Endothelial cell of umbilical vein (primary cell): Measurements from ENCODE around the gene MED19.
"Not testable (repeated sequence)": the region's sequence is repeated elsewhere in the genome, so short reads cannot be mapped to it uniquely, and the experiment has no call there.

ENCODE experiments used
- CTCF ChIP-seq, 2 donors: IDR thresholded peaks; 1 replicate in 1 of 2; 2 replicates in 1 of 2; pipeline ENCODE4 v1.5.1; 2011; ENCODE audit warnings: low read length in 2 of 2, mild to moderate bottlenecking in 2 of 2, moderate library complexity in 2 of 2, control low read depth in 1 of 2, inconsistent platforms in 1 of 2, low read depth in 1 of 2; ENCODE audit not compliant: insufficient read depth in 1 of 2; ENCODE audit errors: extremely low read depth in 1 of 2
- FOS ChIP-seq: IDR thresholded peaks from 2 replicates; pipeline ENCODE4 v1.6.1; 2011; ENCODE audit warnings: mild to moderate bottlenecking, low read length, moderate library complexity, borderline replicate concordance; ENCODE audit not compliant: insufficient read depth
- JUN ChIP-seq: IDR thresholded peaks from 2 replicates; pipeline ENCODE4 v1.6.1; 2011; ENCODE audit warnings: borderline replicate concordance, low read depth; ENCODE audit not compliant: insufficient read length, insufficient read depth
- MYC ChIP-seq: IDR thresholded peaks from one replicate; pipeline ENCODE4 v1.6.1; 2011; ENCODE audit warnings: mild to moderate bottlenecking, low read depth, low read length
- POLR2A ChIP-seq: IDR thresholded peaks from 2 replicates; pipeline ENCODE4 v1.6.1; 2012; ENCODE audit warnings: low read depth, mild to moderate bottlenecking, control low read depth, low read length
- POLR2AphosphoS5 ChIP-seq: IDR thresholded peaks from 2 replicates; pipeline ENCODE4 v1.6.1; 2012; ENCODE audit warnings: low read depth, mild to moderate bottlenecking, control low read depth, low read length, moderate library complexity; ENCODE audit not compliant: insufficient read depth

- not testable (repeated sequence) for TF ChIP-seq CTCF (IDR thresholded peaks at IDR 0.05; ENCODE audit: extremely low read depth in 1 of 2, insufficient read depth in 1 of 2, low read depth in 1 of 2, low read length in 2 of 2); MYC; JUN; POLR2A; POLR2AphosphoS5; FOS
Measured at GRCh38 chr11:57690474-57690873, 21.5 kb downstream of the MED19 start.
